NCI-H345 treated with DMSO at 0.1 percent for 48 hours (cell line): ENCODE data around the gene MVK.

Experiments used
- DNase-seq: peaks from one replicate; lab custom pipeline; 2025; ENCODE audit not compliant: unreplicated experiment; lab: John Stamatoyannopoulos, UW

The MVK gene

GRCh38 chr12:109626378-109627115 lies 53.0 kb downstream of the MVK start:
- DNase-seq, result no peak

GRCh38 chr12:109627633-109628032 lies 54.0 kb downstream of the MVK start:
- no peak for DNase-seq

GRCh38 chr12:109630107-109630506 lies 56.5 kb downstream of the MVK start:
- no peak for DNase-seq

- no peak for DNase-seq
These were observed 57.2 kb downstream of the MVK start for GRCh38 chr12:109630815-109631214.

GRCh38 chr12:109631302-109631701 lies 57.7 kb downstream of the MVK start:
- DNase-seq, result no peak

GRCh38 chr12:109631751-109632150 lies 58.2 kb downstream of the MVK start:
- DNase-seq, result no peak

- DNase-seq, result no peak
These were observed 58.7 kb downstream of the MVK start for GRCh38 chr12:109632342-109632741.

- no peak for DNase-seq
These were observed 62.1 kb downstream of the MVK start for GRCh38 chr12:109635717-109636116.

GRCh38 chr12:109637348-109637747 lies 63.8 kb downstream of the MVK start:
- DNase-seq, result no peak

GRCh38 chr12:109637996-109638395 lies 64.4 kb downstream of the MVK start:
- DNase-seq, result no peak

- DNase-seq, result no peak
These were observed 65.1 kb downstream of the MVK start for GRCh38 chr12:109638735-109639134.

- DNase-seq, result no peak
These were observed 65.7 kb downstream of the MVK start for GRCh38 chr12:109639151-109639872.

GRCh38 chr12:109640961-109641360 lies 67.4 kb downstream of the MVK start:
- no peak for DNase-seq

- DNase-seq, result no peak
These were observed 67.8 kb downstream of the MVK start for GRCh38 chr12:109641422-109641821.

- no peak for DNase-seq
These were observed 69.0 kb downstream of the MVK start for GRCh38 chr12:109642506-109643132.

- DNase-seq, result no peak
These were observed 71.6 kb downstream of the MVK start for GRCh38 chr12:109645194-109645593.

- DNase-seq, result no peak
These were observed 72.1 kb downstream of the MVK start for GRCh38 chr12:109645708-109646107.
